Fibroblast of skin of left quadriceps (primary cell): ENCODE measurements around the gene PCDH15.
"Not testable (repeated sequence)": the region's sequence is repeated elsewhere in the genome, so short reads cannot be mapped to it uniquely, and the experiment has no call there.

Experiments used
- DNase-seq, 2 experiments: peaks; one replicate each; pipeline ENCODE4 v3.0.0-alpha.2; 2013; ENCODE audit warnings: low read depth in 2 of 2

PCDH15 gene

GRCh38 chr10:54394598-54394997 is 406.4 kb downstream of the PCDH15 start:
- DNase-seq = not testable (repeated sequence)

- no peak for DNase-seq
Measured at GRCh38 chr10:54372179-54372578, 428.9 kb downstream of the PCDH15 start.

DNA sequence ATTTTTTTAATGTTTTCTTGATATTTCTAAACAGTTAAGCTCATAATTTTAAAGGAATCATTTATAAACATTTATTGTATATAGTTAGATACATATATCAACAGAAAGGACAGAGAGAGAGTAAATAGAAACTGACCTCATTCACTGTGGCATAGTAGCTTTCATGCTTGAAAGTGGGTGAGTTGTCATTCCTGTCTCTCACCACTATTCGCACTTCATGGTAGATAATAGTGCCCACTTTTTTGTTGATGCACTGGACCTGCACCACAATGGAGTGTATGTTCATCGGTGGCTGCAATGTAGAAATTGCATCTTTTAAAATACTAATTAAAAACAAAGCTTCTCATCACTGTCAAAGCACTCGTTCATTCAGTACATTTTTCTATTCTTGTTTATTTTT is 432.0 kb downstream of the PCDH15 start:
- no peak for DNase-seq

- no peak for DNase-seq
Measured at GRCh38 chr10:54363390-54363789, 437.6 kb downstream of the PCDH15 start.

GRCh38 chr10:54342058-54342457 is 459.0 kb downstream of the PCDH15 start:
- no peak for DNase-seq

DNA sequence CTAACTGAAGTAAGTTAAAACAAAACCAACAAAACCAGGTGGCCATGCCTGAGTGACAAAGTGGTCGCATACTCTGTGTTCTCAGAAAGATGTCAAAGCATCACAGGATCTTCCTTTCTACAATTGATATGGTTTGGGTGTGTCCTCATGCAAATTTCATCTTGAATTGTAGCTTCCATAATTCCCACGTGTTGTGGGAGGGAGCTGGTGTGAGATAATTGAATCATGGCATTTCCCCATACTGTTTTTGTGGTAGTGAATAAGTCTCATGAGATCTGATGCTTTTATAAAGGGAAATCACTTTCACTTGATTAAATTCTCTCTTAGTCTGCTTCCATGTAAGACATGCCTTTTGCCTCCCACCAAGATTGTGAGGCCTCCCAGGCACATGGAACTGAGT is 465.7 kb downstream of the PCDH15 start:
- DNase-seq = no peak

DNA sequence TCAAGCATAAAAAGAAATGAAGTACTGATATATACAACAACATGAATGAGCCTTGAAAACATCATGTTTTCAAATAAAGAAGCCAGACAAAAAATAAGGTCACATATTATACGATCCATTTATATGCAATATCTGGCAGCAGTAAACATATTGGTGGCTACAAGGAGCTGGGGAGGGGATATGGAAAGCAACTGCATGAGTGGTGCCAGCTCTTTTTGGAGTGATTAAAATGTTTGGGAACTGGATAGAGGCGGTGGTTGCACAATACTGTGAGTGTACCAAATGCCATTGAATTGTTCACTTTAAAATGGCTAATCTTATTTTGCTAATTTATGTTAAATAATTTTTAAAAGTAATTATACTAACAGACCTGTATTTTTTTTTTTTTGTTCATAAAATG is 481.7 kb downstream of the PCDH15 start:
- no peak for DNase-seq

DNA sequence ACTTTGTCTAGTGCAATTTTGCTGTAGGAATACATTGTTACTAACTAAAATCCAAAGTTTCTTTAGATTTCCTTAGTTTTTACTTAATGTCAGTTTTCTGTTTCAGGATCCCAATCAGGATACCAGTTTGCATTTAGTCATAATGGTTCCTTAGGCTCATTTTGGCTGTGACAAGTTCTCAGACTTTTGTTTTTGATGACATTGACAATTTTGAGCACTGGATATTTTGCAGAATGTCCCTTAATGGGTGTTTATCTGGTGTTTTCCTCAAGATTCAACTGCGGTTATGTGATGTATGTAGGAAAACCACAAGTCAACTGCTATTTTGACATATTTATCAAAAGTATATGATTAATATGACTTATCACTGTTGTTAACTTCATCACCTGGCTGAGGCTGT is 482.6 kb downstream of the PCDH15 start:
- DNase-seq = no peak

DNA sequence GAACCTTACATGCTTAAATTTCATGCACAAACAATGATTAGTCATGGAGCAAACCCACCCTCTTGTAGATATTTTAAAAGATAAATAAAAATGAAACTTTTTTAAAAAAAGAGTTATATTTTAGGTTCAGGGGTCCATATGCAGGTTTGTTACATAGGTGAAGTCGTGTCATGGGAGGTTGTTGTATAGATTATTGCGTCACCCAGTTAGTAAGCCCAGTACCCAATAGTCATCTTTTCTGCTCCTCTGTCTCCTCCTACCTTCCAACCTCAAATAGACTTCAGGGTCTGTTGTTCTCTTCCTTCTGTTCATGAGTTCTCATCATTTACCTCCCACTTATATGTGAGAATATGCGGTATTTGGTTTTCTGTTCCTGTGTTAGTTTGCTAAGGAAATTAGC is 486.6 kb downstream of the PCDH15 start:
- DNase-seq = no peak

DNA sequence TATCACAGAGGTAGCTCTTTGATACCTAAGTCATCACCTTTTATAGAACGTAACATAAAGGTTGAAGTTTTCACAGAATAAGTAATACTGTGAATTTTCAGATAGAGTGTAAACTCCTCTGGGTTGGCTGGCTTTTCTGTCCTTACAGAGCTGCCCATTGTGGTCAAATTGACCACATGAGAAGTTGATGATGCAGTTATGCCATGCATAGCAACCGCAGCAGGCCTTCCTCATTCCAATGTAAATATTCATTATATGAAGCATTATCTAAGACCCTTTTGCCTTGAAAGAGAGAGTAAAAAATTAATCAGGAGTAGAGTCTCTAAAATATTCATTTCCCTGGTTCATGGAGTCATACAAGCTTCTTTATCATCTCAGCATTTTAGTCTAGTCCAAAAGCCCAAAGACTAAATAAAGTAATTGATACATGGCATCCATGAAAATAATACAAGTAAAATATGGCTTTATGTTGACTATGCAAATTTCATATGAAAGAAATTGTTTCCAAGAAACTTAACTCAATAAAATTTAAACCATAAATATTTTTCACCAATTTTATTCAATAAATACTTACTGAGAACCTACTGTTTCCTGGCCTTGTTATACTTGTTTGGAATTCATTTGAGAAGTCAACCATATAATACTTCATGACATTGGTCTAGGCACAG is 516.4 kb downstream of the PCDH15 start:
- DNase-seq = no peak

DNA sequence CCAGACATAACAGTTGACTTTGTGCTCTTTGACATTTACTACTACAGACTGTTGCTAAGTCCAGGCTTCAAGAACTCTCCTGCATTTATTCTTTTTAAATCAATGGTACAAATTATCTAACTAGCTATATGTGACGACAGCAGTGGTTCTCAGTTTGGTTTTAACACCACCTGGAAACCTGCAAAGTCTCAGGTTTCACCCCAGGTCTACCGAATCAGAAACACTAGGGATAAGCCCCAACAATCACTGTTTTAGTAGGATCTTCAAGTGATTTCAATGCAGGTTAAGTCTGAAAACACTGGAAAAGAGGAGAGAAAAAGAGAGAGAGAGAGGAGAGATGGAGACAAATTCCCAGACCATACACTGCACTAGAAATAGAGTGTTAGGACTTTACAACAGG is 519.0 kb downstream of the PCDH15 start:
- DNase-seq = no peak

DNA sequence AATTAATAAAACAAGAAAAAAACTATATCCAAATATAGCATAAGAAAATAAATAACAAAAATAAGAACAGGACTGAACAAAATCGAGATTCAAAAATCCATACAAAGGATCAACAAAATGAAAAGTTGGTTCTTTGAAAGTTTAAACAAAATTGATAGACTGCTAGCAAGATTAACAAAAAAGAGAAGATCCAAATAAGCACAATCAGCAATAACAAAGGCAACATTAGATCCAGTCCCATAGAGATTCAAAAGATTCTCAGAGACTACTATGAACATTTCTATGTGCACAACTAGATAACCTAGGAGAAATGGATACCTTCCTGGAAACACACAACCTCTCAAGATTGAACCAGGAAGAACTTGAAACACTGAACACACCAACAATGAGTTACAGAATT is 534.6 kb downstream of the PCDH15 start:
- no peak for DNase-seq

DNA sequence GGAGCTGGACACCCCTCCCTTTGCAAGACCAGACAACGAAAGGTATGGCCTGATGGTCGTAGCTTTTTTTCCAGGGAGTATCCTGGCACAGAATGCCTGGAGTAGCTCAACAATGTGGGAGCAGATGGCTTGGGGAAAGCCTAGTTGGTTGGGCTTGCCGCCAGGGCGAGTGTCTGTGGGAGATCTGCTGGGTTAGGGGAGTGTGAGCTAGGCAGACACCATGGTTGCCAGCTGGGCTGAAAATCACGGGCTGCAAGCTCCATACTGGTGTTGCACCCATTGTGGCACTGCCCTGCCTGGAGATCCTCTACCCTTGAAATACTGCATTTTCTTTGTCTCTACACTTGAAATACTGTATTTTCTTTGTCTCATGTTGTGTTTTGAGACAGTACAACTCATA is 538.3 kb downstream of the PCDH15 start:
- no peak for DNase-seq

- DNase-seq = no peak
Measured at GRCh38 chr10:54259104-54259503, 541.9 kb downstream of the PCDH15 start.

- no peak for DNase-seq
Measured at GRCh38 chr10:54234832-54235231, 566.2 kb downstream of the PCDH15 start.

DNA sequence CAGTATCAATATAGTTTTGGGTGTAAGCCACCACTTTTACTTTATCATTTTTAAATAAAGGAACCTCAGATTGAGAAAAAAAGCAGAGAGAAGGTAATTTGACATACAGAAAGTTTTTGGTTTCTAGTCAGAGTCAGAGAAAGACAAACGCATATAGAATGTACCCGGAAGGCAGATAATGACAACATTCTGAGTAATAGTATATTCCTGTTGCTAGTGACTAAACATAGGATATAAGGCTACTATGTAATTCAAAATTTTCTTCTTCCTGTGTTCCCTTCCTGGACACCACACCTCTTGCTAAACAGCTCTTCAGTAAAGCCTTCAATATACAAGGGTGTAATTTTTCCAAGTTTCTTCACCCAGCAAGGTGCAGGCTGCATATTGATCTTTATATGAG is 597.6 kb downstream of the PCDH15 start:
- DNase-seq = no peak

- DNase-seq = no peak
Measured at GRCh38 chr10:54198051-54198450, 603.0 kb downstream of the PCDH15 start.

- no peak for DNase-seq
Measured at GRCh38 chr10:54194806-54195205, 606.2 kb downstream of the PCDH15 start.

- DNase-seq = no peak
Measured at GRCh38 chr10:54159924-54160323, 641.1 kb downstream of the PCDH15 start.

GRCh38 chr10:54148508-54148907 is 652.5 kb downstream of the PCDH15 start:
- DNase-seq = no peak

- no peak for DNase-seq
Measured at GRCh38 chr10:54139819-54140428, 661.1 kb downstream of the PCDH15 start.

GRCh38 chr10:54137396-54137795 is 663.6 kb downstream of the PCDH15 start:
- DNase-seq = no peak

- no peak for DNase-seq
Measured at GRCh38 chr10:54133203-54133602, 667.8 kb downstream of the PCDH15 start.

DNA sequence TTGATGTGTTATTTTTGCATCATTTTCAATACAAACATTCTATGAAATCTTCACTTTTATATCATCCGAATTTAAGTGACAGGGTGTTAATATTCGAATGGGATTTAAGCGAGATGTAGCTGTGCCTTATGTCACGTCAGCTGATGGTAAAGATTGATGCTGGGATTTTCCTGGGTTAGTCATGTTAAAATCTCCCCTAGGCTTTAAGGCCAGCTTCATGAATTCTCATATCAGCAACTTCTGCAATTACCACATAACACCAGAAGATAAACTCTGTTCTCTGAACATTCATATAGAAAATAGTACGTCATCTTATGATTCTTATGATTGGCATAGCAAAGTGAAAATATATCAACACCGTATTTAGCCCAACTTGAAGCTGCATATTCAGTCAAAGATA is 669.2 kb downstream of the PCDH15 start:
- no peak for DNase-seq
